Testis (tissue), 3 donors: Measurements from ENCODE around the gene GCNA. TPM values are rescaled to one million over a fixed set of nuclear protein-coding genes. Genes with fewer than 3 reads are reported as not detected.

ENCODE experiments used
- DNase-seq: peaks from one replicate; pipeline ENCODE4 v3.0.0-alpha.2; 2019
- H3K27ac ChIP-seq, 2 donors: fragments of 200-600 bp; sonication (generic); one replicate each; pipeline ENCODE4 v1.5.1; 2019
- H3K27me3 ChIP-seq: fragments of 200-600 bp; sonication (generic); one replicate; pipeline ENCODE4 v1.5.1; 2019
- H3K36me3 ChIP-seq: fragments of 200-600 bp; sonication (generic); one replicate; pipeline ENCODE4 v1.5.1; 2017; ENCODE audit warnings: low read depth; ENCODE audit errors: missing control alignments
- H3K4me1 ChIP-seq: fragments of 200-600 bp; sonication (generic); one replicate; pipeline ENCODE4 v1.5.1; 2019
- H3K4me3 ChIP-seq, 2 donors: fragments of 200-600 bp; sonication (generic); one replicate each; pipeline ENCODE4 v1.5.1; 2017 to 2019
- H3K9me3 ChIP-seq: fragments of 200-600 bp; sonication (generic); one replicate; pipeline ENCODE4 v1.5.1; 2017
- POLR2A ChIP-seq: fragments of 450-650 bp; IDR thresholded peaks from one replicate; pipeline ENCODE4 v1.6.1; 2017; ENCODE audit warnings: antibody characterized with exemption, mild to moderate bottlenecking, moderate library complexity
- WGBS, 2 donors: methylation state at CpG; one replicate each; pipeline ENCODE4 v1.1.5; 2018; 5-methylcytosine and 5-hydroxymethylcytosine counted together
- intact Hi-C: fragments of 100-400 bp; cut with DNase I; formaldehyde crosslinking; loops from one replicate; pipeline ENCODE4 v1.15.1; 2023; ENCODE audit warnings: low total_unique reads
- polyA plus RNA-seq: library from polyadenylated mRNA; stranded (reverse); fragments of 350-450 nt; fragmentation: Illumina TruSeq; extraction: RNeasy Lipid Tissue Mini Kit (QIAGEN cat#74804); gene quantifications from one replicate; pipeline ENCODE4 v1.2.3, GENCODE V29; 2014; ENCODE audit warnings: low read depth, low replicate concordance; ENCODE audit not compliant: insufficient read depth
- total RNA-seq, 2 donors: library from RNA; depleted of rRNA; stranded (reverse); fragments of >200 nt; gene quantifications; one replicate each; pipeline ENCODE4 v1.2.3, GENCODE V29; 2016
- TF ChIP-seq, protein P1 (sequence below), 3 experiments: fragments of 450-650 bp in 2 of 3; fragments of 200-600 bp in 1 of 3; sonication (generic) in 1 of 3; IDR thresholded peaks; one replicate each; pipeline ENCODE4 v1.5.1; 2016 to 2019; ENCODE audit warnings: antibody characterized with exemption in 3 of 3, mild to moderate bottlenecking in 2 of 3, moderate library complexity in 1 of 3

GCNA gene
- total and polyA plus RNA-seq, 3 donors from 2014 or later = 18.4 to 30.7 (median 30.0) TPM

DNA sequence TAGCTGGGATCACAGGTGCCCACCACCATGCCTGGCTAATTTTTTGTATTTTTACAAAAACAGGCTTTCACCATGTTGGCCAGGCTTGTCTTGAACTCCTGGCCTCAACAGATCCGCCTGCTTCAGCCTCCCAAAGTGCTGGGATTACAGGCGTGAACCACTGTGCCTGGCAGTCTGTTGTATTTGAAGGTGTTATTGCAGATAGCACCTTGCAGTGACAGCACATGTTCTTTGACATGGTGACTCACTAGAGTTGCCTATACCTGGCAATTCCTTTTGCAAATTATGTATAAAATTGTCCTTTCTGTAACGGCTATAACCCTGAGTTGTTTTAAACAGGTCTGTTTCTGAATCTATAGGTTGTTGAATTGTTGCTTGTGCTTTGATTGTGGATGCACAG is 37.4 kb upstream of the GCNA start:
- DNase-seq = no peak
- 63 to 65% methylated on average over 2 to 3 of the region's 3 CpGs for WGBS, 2 donors
- no peaks in the 10 kb centered on the region for H3K9me3 ChIP-seq
- H3K27me3 ChIP-seq = no peaks in the 10 kb centered on the region
- TF ChIP-seq, protein P1, sequence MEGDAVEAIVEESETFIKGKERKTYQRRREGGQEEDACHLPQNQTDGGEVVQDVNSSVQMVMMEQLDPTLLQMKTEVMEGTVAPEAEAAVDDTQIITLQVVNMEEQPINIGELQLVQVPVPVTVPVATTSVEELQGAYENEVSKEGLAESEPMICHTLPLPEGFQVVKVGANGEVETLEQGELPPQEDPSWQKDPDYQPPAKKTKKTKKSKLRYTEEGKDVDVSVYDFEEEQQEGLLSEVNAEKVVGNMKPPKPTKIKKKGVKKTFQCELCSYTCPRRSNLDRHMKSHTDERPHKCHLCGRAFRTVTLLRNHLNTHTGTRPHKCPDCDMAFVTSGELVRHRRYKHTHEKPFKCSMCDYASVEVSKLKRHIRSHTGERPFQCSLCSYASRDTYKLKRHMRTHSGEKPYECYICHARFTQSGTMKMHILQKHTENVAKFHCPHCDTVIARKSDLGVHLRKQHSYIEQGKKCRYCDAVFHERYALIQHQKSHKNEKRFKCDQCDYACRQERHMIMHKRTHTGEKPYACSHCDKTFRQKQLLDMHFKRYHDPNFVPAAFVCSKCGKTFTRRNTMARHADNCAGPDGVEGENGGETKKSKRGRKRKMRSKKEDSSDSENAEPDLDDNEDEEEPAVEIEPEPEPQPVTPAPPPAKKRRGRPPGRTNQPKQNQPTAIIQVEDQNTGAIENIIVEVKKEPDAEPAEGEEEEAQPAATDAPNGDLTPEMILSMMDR (IDR thresholded peaks at IDR 0.05) = no peak
- no peak for TF ChIP-seq POLR2A
- no peak overlapping the region for H3K27ac ChIP-seq
- intact Hi-C loops = no loop called here
- H3K4me3 ChIP-seq = no peak overlapping the region
- no peaks in the 10 kb centered on the region for H3K36me3 ChIP-seq
- H3K4me1 ChIP-seq = no peaks in the 10 kb centered on the region

DNA sequence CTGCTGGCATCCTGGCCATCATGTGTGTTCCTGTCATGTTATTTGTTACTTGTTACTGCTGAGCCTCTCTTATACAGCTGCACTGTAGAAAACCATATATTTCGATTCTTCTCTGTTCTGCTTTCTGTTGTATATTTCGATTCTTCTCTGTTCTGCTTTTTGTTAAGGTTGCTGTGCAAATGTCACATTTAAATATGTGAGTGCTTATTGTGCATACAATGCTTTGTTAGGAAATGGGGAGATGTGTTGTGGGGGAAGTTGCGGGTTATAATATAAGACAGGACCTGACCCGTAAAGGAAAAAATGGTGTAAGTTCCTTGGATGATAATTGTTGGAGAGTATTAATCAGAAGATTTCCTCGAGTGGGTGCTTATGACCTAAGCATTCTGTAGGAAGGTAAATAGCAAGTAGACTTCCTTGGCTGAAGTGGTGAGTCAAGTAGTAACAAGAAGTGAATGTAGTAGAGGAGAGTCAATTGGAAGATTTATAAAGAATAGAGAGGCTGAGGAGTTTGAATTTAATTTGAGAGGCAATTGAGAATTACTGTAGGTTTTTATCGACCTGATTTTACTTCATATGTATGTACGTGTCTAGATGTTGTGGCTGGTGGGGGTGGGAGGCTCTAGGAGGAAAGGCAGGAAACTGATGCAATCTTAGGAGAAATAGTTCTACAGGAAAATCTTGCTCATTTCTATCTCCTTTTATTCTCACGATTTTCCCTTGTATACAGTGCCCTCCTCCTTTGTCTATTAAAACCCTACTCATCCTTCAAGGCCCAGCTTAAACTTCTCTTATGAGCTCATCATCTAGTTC is 36.8 kb upstream of the GCNA start:
- WGBS, 2 donors = 57 to 58% methylated on average over 8 of the region's 8 CpGs
- H3K4me1 ChIP-seq = no peaks in the 10 kb centered on the region
- H3K36me3 ChIP-seq = no peaks in the 10 kb centered on the region
- TF ChIP-seq, protein P1 (IDR thresholded peaks at IDR 0.05) = no peak
- no peak for TF ChIP-seq POLR2A
- intact Hi-C loops = no loop called here
- H3K9me3 ChIP-seq = no peaks in the 10 kb centered on the region
- no peak overlapping the region for H3K27ac ChIP-seq
- DNase-seq = no peak
- no peaks in the 10 kb centered on the region for H3K27me3 ChIP-seq
- no peak overlapping the region for H3K4me3 ChIP-seq

- no peaks in the 10 kb centered on the region for H3K27me3 ChIP-seq
- H3K36me3 ChIP-seq = no peaks in the 10 kb centered on the region
- H3K27ac ChIP-seq = no peak overlapping the region
- intact Hi-C loops = no loop called here
- no peak for DNase-seq
- no peak for TF ChIP-seq POLR2A
- TF ChIP-seq, protein P1 (IDR thresholded peaks at IDR 0.05) = no peak
- WGBS, 2 donors = 86 to 100% methylated on average over 1 of the region's 1 CpG
- H3K4me1 ChIP-seq = no peaks in the 10 kb centered on the region
- no peaks in the 10 kb centered on the region for H3K9me3 ChIP-seq
- H3K4me3 ChIP-seq = no peak overlapping the region
These were observed 35.8 kb upstream of the GCNA start for GRCh38 chrX:71542411-71542810.

DNA sequence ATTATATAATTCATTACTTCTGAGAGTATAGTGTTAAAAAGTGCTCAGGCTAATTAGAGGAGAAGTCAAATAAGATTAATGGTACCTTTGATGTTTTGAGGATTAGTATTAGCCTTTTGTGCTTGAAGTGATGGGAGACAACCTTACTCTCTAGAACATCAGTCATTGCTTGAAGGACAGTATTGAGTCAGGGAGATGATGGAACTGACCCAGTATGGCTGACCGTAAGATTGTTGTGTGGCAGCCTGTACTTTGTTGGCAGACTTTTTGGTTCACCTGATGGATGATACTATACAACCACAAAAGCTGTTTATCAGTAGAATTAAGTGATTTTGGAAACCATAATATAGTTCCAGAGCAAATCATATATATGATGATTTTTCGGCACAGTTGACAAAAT is 35.4 kb upstream of the GCNA start:
- H3K27ac ChIP-seq = no peak overlapping the region
- intact Hi-C loops = no loop called here

More for the DNA sequence above, 35.4 kb upstream of the GCNA start:
- no peaks in the 10 kb centered on the region for H3K36me3 ChIP-seq
- TF ChIP-seq POLR2A = no peak
- TF ChIP-seq, protein P1 (IDR thresholded peaks at IDR 0.05) = no peak
- no peaks in the 10 kb centered on the region for H3K9me3 ChIP-seq
- no peaks in the 10 kb centered on the region for H3K4me1 ChIP-seq
- H3K4me3 ChIP-seq = no peak overlapping the region
- DNase-seq = no peak
- H3K27me3 ChIP-seq = no peaks in the 10 kb centered on the region
- 70 to 88% methylated on average over 2 of the region's 2 CpGs for WGBS, 2 donors
